ENCODE results near the gene REG1B. TPM values are rescaled to one million over a fixed set of nuclear protein-coding genes. Genes with fewer than 3 reads are reported as not detected.

REG1B gene
- total and polyA plus RNA-seq, 2 donors (not counting 3 experiments of a cell fraction or from before 2014, with no cell fraction given): not detected

GRCh38 chr2:79129804-79130203, 42.0 kb upstream of the REG1B start:
- FAIRE-seq: no peak
- Histone ChIP-seq H3K9me1 (replicated peaks; ENCODE audit: control insufficient read depth, extremely low read depth, insufficient read depth, low read length) (no peaks in the 10 kb centered on the region), H3K79me2 (ENCODE audit: control insufficient read depth, insufficient read depth, low read length) (no peaks in the 10 kb centered on the region), H4K20me1 (replicated peaks; ENCODE audit: control insufficient read depth, extremely low read depth, insufficient read depth, low read length) (no peaks in the 10 kb centered on the region), H3K9ac (replicated peaks; ENCODE audit: extremely low read depth, insufficient read depth, low read length) (no peak overlapping the region), H2AFZ (ENCODE audit: low read depth, low read length) (no peak overlapping the region), H3K4me1 (ENCODE audit: control insufficient read depth, extremely low read depth, insufficient read depth, low read length) (no peaks in the 10 kb centered on the region), H3K4me2 (ENCODE audit: insufficient read depth, low read length) (no peak overlapping the region), H3K9me3 (replicated peaks; ENCODE audit: control insufficient read depth, insufficient read depth, low read length) (peaks cover 8% of the 10 kb centered on the region), H3K27me3 (ENCODE audit: control insufficient read depth in 2 of 2, insufficient read depth in 2 of 2, low read length in 2 of 2) (no peaks in the 10 kb centered on the region), H3K36me3 (ENCODE audit: control insufficient read depth in 2 of 2, extremely low read depth in 1 of 2, insufficient read depth in 2 of 2, low read length in 2 of 2) (no peaks in the 10 kb centered on the region), H3K4me3 (replicated peaks in 1 of 3; ENCODE audit: insufficient read depth in 1 of 3, low read depth in 1 of 3, low read length in 3 of 3) (no peak overlapping the region), H3K27ac (ENCODE audit: insufficient read depth, low read depth, low read length) (no peak overlapping the region)
- TF ChIP-seq MYC (IDR thresholded peaks at IDR 0.05; ENCODE audit: low read depth, low read length): no peak
- TF ChIP-seq CTCF (IDR thresholded peaks at IDR 0.05; ENCODE audit: extremely low read depth in 1 of 2, insufficient read depth in 1 of 2, low read depth in 1 of 2, low read length in 2 of 2): no peak
- no peak for TF ChIP-seq GATA2 (IDR thresholded peaks at IDR 0.05; ENCODE audit: insufficient read depth, insufficient read length, low read depth, low read length)
- no peak for TF ChIP-seq POLR2A (IDR thresholded peaks at IDR 0.05; ENCODE audit: low read depth, low read length)
- no peak for DNase-seq (ENCODE audit: low read depth, low spot score)
- dilution Hi-C loops (cut with MboI; ENCODE audit: extremely low pct_ligation_motif_present, low sequenced_read_pairs): no loop called here
- CTCF ChIA-PET: no interaction called here
- no TSS peak for BruUV-seq (replicated peaks)
- intact Hi-C loops (cut with micrococcal nuclease): no loop called here
- POLR2A ChIA-PET: no interaction called here

GRCh38 chr2:79129260-79129659, 41.5 kb upstream of the REG1B start:
- Histone ChIP-seq H3K27me3 (ENCODE audit: control insufficient read depth in 2 of 2, insufficient read depth in 2 of 2, low read length in 2 of 2) (no peaks in the 10 kb centered on the region), H4K20me1 (replicated peaks; ENCODE audit: control insufficient read depth, extremely low read depth, insufficient read depth, low read length) (no peaks in the 10 kb centered on the region), H3K9ac (replicated peaks; ENCODE audit: extremely low read depth, insufficient read depth, low read length) (no peak overlapping the region), H3K36me3 (ENCODE audit: control insufficient read depth in 2 of 2, extremely low read depth in 1 of 2, insufficient read depth in 2 of 2, low read length in 2 of 2) (no peaks in the 10 kb centered on the region), H3K27ac (ENCODE audit: insufficient read depth, low read depth, low read length) (no peak overlapping the region), H3K9me3 (replicated peaks; ENCODE audit: control insufficient read depth, insufficient read depth, low read length) (peaks cover 8% of the 10 kb centered on the region), H3K79me2 (ENCODE audit: control insufficient read depth, insufficient read depth, low read length) (no peaks in the 10 kb centered on the region), H3K4me2 (ENCODE audit: insufficient read depth, low read length) (no peak overlapping the region), H3K9me1 (replicated peaks; ENCODE audit: control insufficient read depth, extremely low read depth, insufficient read depth, low read length) (no peaks in the 10 kb centered on the region), H3K4me3 (replicated peaks in 1 of 3; ENCODE audit: insufficient read depth in 1 of 3, low read depth in 1 of 3, low read length in 3 of 3) (no peak overlapping the region), H3K4me1 (ENCODE audit: control insufficient read depth, extremely low read depth, insufficient read depth, low read length) (no peaks in the 10 kb centered on the region), H2AFZ (ENCODE audit: low read depth, low read length) (no peak overlapping the region)
- no peak for DNase-seq (ENCODE audit: low read depth, low spot score)
- TF ChIP-seq EZH2 (IDR thresholded peaks at IDR 0.05; ENCODE audit: borderline replicate concordance, low read depth, low read length, severe bottlenecking): no peak
- TF ChIP-seq POLR2AphosphoS5 (IDR thresholded peaks at IDR 0.05; ENCODE audit: insufficient read depth, low read depth, low read length): no peak
- TF ChIP-seq JUN (IDR thresholded peaks at IDR 0.05; ENCODE audit: borderline replicate concordance, insufficient read depth, insufficient read length, low read depth): no peak
- TF ChIP-seq FOS (IDR thresholded peaks at IDR 0.05; ENCODE audit: borderline replicate concordance, insufficient read depth, low read length): no peak
- TF ChIP-seq CTCF (IDR thresholded peaks at IDR 0.05; ENCODE audit: extremely low read depth in 1 of 2, insufficient read depth in 1 of 2, low read depth in 1 of 2, low read length in 2 of 2): no peak
- no peak for TF ChIP-seq GATA2 (IDR thresholded peaks at IDR 0.05; ENCODE audit: insufficient read depth, insufficient read length, low read depth, low read length)
- no peak for TF ChIP-seq MAX (IDR thresholded peaks at IDR 0.05; ENCODE audit: insufficient read depth, insufficient read length)
- no peak for TF ChIP-seq MYC (IDR thresholded peaks at IDR 0.05; ENCODE audit: low read depth, low read length)
- TF ChIP-seq POLR2A (IDR thresholded peaks at IDR 0.05; ENCODE audit: low read depth, low read length): no peak
- CTCF ChIA-PET: no interaction called here
- POLR2A ChIA-PET: no interaction called here
- BruUV-seq (replicated peaks): no TSS peak
- FAIRE-seq: no peak
- dilution Hi-C loops (cut with MboI; ENCODE audit: extremely low pct_ligation_motif_present, low sequenced_read_pairs): no loop called here
- intact Hi-C loops (cut with micrococcal nuclease): no loop called here
